ENCODE measurements around the gene RNU6-1.

Gene RNU6-1

DNA sequence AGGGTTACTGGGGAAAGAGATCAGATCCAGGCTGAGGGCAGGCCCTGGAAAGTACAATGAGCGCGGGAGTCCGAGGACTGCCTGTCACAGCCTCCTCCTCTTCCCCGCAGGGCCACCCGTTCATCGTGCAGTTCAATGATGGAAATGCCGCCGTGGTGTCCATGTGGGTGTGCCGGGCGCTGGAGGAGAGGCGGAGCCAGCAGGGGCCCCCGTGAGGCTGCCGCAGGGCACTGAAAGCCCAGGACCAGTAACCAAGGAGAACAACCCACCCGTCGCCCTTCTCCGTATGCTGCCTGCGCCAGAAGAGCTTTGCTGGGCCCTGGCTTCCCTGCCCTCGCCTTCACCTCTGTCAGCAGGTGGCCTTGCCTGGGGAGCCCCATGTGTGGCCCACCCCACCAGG lies 33.3 kb downstream of the RNU6-1 start:
- no peak overlapping the region for H3K4me3 ChIP-seq

DNA sequence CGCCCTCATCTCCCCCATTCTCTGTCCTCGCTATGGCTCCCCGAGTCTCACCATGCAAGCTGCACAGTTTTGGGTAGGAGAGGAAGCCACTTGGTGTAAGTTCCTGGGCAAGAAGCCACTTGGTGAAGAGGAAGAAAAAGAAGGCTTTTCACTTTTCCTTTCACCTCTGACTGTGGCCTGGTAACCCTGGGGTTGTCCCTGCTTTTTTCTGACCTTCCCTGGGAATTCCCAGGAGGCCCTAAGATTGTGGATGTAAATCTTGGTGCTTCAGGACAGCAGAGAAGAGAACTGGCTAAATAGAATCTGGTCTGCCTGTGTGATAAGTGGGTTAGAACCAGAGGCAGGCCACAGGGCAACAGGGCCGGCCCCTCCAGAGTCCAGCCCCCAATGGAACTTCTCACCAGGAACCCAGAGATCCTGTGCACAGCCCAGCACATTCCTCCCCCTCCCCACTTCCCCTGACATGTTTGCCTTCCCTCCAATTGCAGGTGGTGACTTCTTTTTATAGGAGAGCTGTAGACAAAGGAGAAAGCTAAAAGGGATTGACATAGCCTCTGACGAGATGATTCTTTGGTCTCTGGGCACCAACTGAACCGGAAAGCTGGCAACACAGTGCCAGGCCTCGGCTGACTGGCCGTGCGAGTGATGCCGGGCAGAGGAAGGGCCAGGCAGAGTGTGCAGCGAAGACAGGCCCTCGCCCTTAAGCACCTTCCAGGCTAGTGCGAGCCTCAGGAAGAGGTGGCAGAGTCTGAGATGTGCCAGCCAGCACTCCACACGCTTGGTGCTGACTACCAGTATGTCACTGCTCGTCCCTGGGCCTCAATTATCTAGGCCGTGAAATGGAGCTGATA lies 34.0 kb downstream of the RNU6-1 start:
- H3K27ac ChIP-seq = no peak overlapping the region
- no peak overlapping the region for H3K4me3 ChIP-seq

More for the DNA sequence above, 33.3 kb downstream of the RNU6-1 start:
- no peak overlapping the region for H3K27ac ChIP-seq

DNA sequence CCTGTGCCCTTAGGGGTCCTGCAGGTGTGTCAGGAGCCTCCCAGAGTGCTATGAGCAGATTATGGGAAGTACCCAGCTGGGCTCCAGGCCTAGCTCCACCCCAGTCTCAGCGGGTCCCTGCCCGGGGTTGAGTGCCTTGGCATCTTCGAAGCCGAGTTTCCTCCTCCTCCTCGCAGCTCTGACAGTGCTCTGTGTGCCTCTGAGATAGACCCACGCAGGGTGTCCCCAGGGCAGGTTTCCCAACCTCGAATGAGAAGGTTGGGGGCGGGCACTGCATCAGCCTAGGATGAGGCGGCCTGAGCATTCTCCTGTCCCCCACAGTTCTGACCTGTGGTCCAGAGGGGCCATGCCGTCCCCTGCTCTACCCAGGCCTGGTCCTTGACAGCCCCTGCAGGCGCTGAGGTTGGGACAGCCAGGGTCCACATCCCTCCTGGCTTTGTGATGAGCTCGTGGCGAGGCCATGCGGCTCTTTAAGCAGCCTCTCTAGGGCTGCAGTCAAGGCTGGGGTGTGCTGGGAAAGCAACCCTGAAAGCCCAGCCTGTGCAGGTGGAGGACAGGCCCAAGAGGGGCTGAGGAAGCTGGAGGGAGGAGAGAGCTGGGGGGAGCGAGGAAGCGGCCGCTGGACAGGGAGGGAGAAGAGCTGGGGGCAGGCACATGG lies 34.7 kb downstream of the RNU6-1 start:
- H3K4me3 ChIP-seq = no peak overlapping the region
- no peak overlapping the region for H3K27ac ChIP-seq

DNA sequence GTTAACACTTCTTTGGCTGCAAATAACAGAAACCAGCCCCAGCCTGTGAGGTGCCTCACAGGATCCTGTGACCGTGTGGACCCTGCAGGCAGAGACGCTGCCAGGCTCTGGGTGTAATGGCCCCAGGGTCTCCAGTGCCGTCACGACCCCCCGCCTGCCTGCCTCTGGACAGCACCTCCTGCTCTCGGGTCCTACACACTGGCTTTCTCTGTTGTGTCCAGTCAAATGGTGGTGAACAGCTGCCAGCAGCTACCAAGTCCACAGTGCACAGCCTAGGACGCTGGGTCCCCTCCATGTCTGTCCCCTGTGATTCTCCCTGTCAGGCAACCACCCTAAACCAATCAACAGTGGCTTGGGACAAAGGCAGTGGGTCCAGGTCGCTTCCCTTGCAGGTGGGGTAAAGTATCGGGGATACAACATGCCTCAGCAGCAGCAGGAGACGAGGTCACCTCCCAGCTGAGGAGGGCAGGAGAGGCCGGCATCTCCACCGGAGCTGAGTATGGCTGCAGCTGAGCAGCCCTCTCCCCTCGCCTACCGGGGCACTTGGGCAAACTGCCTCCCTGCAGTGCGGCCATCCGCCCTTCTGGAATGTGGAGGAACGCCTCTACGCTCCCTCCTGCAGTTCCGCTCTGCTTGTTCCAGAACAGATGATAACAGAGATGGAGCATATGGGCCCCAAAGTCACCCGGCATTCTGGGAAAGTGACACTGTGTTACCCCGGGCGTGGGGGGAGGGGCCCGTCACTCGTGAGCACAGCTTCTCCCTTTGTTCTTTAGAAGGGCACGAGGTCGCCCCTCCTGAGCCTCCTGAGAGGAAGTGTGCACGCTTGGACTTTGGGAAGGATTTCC lies 35.6 kb downstream of the RNU6-1 start:
- H3K27ac ChIP-seq = no peak overlapping the region
- no peak overlapping the region for H3K4me3 ChIP-seq

DNA sequence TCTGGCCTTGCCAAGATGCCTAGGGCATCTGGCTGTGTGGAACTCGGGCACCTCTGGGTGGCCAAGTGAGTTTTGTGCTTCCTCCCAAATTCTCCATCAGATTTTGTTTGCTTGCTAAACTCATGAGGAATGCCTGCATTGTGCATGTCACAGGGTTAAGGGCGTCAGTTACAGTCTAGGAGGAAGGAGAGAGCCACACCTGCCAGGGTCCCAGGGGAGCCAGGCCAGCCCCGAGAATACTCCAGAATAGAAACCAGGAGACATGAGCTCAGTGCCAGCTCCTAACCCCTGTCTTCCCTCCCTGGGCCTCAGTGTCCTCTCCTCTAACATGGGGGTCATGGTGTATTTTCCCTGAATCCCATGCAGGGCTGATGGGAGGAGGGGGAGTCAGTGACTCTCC lies 36.5 kb downstream of the RNU6-1 start:
- H3K27ac ChIP-seq = no peak overlapping the region
- no peak overlapping the region for H3K4me3 ChIP-seq

DNA sequence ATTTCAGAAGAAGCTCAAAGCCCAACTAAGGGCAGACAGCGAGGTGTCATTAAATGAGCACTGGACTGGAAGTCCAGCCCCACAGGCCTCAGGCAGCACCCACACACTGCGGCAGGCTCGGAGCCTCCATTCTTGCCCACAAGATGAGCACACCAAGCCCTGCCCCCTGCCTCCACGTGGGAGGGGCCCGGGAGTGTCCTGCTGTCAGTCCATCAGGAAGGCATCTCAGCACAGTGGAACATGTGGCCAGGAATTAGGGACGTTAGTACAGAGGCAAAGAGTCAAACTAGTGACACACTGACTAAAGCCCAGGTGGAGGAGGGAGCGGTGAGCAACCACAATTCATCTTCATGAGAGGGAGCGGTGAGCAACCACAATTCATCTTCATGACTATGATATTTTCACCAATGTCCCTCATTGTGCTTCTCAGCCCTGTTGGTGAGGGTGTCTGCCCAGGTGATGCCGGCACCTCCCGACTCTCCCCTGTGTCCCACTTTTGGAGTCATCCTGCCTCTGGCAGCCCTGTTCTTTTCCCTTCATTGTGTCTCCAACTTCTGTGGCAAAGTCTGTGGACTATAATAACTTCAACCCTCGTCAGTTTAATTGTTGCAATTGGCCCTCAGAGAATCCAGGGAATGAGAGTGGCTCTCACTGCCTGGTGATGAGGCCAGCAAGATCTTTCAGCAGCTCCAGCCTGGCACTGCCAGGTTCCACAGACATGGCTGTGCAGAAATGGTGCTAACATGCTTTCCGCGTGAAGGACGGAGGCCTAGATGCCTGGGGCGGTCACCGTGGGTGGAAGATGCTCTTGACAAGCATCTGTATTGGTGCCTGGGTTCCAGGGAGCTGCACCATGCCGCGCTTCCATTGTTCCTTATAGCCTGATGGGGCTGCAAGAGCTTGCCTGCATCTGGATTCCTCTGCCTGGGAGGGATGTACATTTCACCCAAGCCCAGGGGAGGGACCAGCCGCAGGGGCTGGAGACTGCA lies 37.6 kb downstream of the RNU6-1 start:
- Histone ChIP-seq H3K4me3 (no peak overlapping the region), H3K27ac (no peak overlapping the region)

DNA sequence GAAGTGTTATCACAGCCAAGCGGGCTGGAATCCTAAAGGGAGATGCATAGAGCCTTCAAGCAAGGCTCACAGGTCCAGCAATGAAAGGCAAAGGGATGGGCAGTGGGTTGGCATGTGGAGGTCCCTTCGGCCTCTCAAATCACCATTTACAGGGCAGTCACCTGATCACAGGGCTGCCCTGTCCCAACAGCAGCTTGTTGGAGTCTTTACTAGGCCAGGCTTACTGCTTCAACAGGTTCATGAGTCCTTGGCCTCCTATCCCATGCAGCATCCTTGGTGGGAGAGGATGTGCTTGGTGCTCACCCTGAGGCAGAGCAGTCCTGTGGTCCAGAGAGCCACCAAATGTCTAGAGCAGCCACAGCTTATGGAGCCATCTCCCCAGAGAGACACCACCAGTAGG lies 38.7 kb downstream of the RNU6-1 start:
- no peak overlapping the region for H3K4me3 ChIP-seq
- no peak overlapping the region for H3K27ac ChIP-seq

DNA sequence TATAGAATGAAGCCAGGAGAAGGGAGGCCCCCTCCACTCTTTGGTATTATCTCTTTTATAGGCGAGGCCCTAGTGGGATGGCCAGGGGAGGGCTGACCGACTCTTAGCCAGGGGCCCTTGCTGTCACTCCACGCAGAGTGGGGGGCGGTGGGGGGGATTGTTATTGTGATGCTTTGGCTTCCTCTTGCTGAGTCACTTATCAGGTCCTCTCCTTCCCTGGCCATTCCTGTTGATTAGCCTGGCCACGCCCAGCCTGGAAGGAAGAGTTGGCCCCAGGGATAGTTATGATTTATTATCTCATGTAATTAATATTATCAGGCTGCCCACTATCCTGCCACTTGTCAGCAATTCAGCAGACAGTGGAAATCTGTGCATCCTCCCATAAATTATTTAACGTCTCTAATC lies 40.0 kb downstream of the RNU6-1 start:
- no peak overlapping the region for H3K4me3 ChIP-seq
- no peak overlapping the region for H3K27ac ChIP-seq

DNA sequence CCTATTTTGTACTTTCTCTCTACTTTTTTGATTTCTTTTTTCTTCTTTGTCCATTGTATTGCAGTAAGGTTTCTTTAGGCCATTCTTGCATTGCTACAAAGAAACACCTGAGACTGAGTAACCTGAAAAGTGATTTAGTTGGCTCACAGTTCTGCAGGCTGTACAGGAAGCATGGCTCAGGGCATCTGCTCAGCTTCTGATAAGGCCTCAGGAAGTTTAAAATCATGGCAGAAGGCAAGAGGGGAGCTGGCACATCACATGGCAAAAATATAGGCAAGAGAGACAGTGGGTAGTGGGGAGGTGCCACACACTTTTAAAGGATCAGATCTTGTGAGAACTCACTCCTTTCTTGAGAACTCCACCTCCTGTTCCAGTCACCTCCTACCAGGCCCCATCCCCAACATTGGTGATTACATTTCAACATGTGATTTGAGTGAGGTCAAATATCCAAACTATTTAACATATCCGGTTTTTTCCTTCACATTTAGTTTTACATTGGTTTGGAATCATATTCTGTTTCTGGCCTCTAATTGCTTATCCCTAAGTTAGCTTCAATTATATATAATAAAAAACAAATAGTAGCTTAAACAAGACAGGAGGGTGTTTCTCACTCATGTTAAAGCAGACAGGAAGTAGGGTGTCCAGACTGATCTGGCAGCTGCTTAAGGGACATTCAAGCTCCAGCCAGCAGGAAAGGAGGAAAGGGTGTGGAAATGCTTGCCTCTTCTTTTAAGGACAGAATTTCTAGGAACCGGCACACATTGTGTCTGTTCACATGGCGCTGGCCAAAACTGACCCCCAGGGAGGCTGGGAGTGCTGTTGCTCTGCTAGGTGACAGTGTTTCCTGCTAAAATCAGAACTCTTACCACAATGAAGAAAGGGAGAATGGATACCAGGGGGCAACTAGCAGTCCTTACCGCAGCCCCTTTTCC lies 43.4 kb downstream of the RNU6-1 start:
- Histone ChIP-seq H3K4me3 (no peak overlapping the region), H3K27ac (no peak overlapping the region)

DNA sequence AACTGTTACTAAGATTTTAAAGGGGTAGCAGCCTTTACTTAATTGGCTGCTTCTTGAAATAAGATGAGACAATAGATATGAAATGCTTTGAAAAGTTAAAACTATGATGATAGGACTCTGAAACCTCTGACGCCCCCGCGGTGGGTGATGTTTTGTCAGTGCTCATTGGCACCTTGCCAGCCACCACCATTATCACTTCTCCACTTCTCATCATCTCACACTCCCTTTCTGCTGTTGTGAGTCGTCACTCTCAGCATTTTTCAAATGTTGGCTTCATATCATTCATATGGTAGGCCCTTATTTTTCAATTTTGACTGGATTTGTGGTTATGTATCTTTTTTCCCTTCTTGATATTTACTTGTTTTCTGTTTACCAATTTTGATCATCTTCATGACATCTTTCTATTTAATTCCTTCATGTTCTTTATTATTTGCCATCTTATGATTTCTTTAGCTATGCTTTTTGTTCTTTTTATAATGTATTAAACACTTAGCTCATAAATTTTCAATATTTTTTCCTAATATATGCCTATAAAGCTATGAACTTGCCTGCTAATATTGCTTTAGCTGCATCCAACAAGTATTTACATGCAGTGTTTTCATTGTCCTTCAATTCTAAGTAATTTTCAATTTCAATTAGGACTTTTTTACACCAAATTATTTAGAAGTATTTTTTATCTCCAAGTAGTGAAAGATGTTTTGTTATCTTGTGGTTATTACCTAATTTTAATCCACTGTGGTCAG lies 44.8 kb downstream of the RNU6-1 start:
- H3K4me3 ChIP-seq = no peak overlapping the region
- no peak overlapping the region for H3K27ac ChIP-seq

DNA sequence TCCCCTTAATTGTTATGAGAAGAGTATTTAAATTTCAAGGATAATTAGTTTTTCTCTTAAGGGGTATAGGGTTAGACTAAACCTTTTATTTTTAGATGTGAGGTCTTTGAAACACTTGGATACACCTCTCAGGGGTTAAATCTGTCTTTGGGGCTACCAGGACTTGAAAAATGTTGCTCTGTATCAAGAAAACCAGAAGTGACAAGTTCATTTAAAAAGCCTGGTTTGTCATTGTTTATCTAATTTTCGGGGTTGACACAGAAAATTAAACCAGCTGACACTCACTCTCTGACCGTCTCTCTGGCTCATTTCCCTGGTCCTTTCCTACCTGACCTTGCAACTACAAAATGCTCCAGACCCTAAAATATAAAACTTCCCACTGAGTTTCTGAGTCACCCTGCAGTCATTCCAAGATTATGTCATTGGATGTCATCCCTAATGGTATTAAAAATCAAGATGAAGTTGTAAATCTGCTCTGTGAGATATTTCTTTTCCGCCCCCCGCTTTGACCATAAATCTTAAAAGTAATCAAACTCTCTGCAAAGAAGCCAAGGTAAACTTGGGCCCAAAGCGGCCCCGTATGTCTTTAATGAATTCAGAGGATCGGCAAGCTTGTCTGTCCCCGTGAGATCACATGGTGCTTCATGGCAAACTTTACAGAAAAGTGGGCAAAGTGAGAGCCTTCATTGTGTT lies 47.4 kb downstream of the RNU6-1 start:
- Histone ChIP-seq H3K4me3 (no peak overlapping the region), H3K27ac (no peak overlapping the region)

DNA sequence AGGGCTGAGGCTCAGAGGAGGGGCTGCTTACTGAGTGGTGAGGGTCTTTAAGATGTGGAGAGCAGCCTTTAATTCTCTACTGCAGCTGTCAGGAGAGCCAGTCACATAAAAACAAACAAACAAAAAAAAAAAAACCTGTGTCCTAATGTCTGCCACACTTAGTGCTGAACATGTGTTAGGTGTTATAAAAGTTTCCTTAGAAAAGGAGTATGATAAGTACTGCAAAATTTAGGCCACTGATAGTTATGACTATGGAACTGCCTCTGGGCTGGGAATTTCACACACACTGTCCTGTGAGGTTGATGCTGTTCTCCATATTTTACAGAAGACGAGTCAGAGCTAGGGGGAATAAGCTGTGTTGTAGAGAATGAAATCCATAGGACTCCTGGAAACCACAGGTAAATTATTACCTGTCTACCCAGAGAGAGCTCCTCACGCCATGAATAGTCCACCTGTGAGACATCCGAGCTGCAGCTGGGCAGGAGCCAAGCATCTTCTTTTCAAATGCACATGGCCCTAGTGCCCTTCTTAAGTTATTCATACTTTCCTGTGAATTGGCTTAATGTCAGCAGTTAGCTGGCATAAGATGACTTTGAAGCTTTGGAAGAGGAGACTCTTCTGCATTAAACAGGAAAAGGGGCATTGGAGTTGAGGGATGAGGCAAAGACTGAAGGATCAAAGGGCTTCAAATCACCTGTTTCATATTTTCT lies 49.1 kb downstream of the RNU6-1 start:
- Histone ChIP-seq H3K4me3 (no peak overlapping the region), H3K27ac (no peak overlapping the region)
